ENCODE data around the gene ABCA12. TPM values are rescaled to one million over a fixed set of nuclear protein-coding genes. Genes with fewer than 3 reads are reported as not detected.

ABCA12 gene
- total and polyA plus RNA-seq, 9 of the 15 experiments (the other 6 are each of a cell fraction or from before 2014, with no cell fraction given), result 0.02 to 0.03 TPM; not detected in 7

GRCh38 chr2:214902286-214902685 lies 236.1 kb downstream of the ABCA12 start:
- POLR2A ChIA-PET, result no interaction called here
- CTCF ChIA-PET (ENCODE audit: low intra/inter-chr PET ratio), result no interaction called here
- Histone ChIP-seq H3K4me2 (ENCODE audit: insufficient read depth, low read length) (no peak overlapping the region), H4K20me1 (replicated peaks; ENCODE audit: control insufficient read depth, insufficient read depth, low read length) (no peaks in the 10 kb centered on the region; the same call in 1 of the 2 replicates), H3K36me3 (ENCODE audit: control insufficient read depth, insufficient read depth, low read length) (no peaks in the 10 kb centered on the region), H3K79me2 (ENCODE audit: control insufficient read depth, insufficient read depth, low read length) (no peaks in the 10 kb centered on the region), H3K4me1 (replicated peaks in 1 of 2; ENCODE audit: control insufficient read depth in 2 of 2, insufficient read depth in 2 of 2, low read length in 2 of 2) (no peaks in the 10 kb centered on the region), H3K4me3 (no peak overlapping the region), H2AFZ (ENCODE audit: low read depth, low read length) (no peak overlapping the region), H3K27me3 (ENCODE audit: control insufficient read depth in 2 of 2, insufficient read depth in 2 of 2, low read length in 2 of 2) (no peaks in the 10 kb centered on the region), H3K9ac (ENCODE audit: insufficient read depth in 1 of 2, low read depth in 2 of 2, low read length in 2 of 2) (no peak overlapping the region), H3K9me1 (ENCODE audit: control insufficient read depth, insufficient read depth, low read length) (no peaks in the 10 kb centered on the region), H3K27ac (ENCODE audit: extremely low read depth, low read depth, low read length) (no peak overlapping the region), H3K9me3 (replicated peaks; ENCODE audit: control insufficient read depth, insufficient read depth, low read depth, low read length) (no peaks in the 10 kb centered on the region)
- WGBS (ENCODE audit: insufficient coverage, low coverage, missing lambda C conversion rate), result 0% methylated on average over 5 of the region's 5 CpGs
- intact Hi-C loops (cut with micrococcal nuclease), result no loop called here
- no TSS peak for BruUV-seq (replicated peaks)
- ATAC-seq, result no peak
- TF ChIP-seq CUX1 (CRISPR knock-in tag; IDR thresholded peaks at IDR 0.05) (no peak), MCM7 (IDR thresholded peaks at IDR 0.05) (no peak), ARID4B (CRISPR knock-in tag; IDR thresholded peaks at IDR 0.05) (no peak), ZNF133 (CRISPR knock-in tag; IDR thresholded peaks at IDR 0.05) (no peak), ZNF184 (CRISPR knock-in tag; IDR thresholded peaks at IDR 0.05) (no peak), SUPT5H (IDR thresholded peaks at IDR 0.05) (no peak), PML (IDR thresholded peaks at IDR 0.05; ENCODE audit: low read length) (no peak), ZNF707 (CRISPR knock-in tag; conservative IDR thresholded peaks at IDR 0.05) (no peak), HSF4 (CRISPR knock-in tag; IDR thresholded peaks at IDR 0.05; ENCODE audit: borderline replicate concordance) (no peak)
- no peak for DNase-seq (ENCODE audit: extremely low read depth in 1 of 4, low spot score in 3 of 4)
- in situ Hi-C loops (cut with MboI), result no loop called here
- FAIRE-seq, result no peak
